Peyer's patch (tissue), 4 donors: ENCODE data around the gene CLNK.

Experiments
- POLR2A ChIP-seq, 2 donors: fragments of 450-650 bp; IDR thresholded peaks; one replicate each; pipeline ENCODE4 v1.5.1; 2017; ENCODE audit warnings: antibody characterized with exemption in 2 of 2, mild to moderate bottlenecking in 2 of 2, moderate library complexity in 2 of 2
- TF ChIP-seq, protein P1 (sequence below), 6 experiments: fragments of 450-650 bp in 4 of 6; fragments of 200-600 bp in 2 of 6; sonication (generic) in 1 of 6; IDR thresholded peaks; one replicate each; pipeline ENCODE4 v1.5.1; 2017 to 2019; ENCODE audit warnings: antibody characterized with exemption in 6 of 6, mild to moderate bottlenecking in 3 of 6, moderate library complexity in 1 of 6

DNA sequence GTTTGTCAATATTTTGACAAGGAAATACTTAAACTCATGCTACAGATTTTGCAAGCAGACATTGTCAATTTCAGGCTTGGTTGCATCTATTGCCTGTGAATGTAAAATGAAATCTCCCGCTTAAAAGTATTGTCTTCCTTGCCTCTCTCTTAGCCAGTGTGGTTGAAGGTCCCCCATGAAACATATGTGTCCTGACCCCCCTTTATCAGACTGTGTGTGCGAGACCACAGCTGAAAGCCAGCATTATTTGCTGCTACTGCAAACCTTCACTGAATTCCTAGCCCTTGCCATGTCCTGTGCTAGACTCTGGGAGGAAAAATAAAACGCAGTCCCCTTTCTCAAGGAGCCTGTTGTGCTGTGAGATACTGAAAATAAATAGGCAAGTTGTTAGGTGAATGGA is 16.6 kb upstream of the CLNK start:
- TF ChIP-seq, protein P1, sequence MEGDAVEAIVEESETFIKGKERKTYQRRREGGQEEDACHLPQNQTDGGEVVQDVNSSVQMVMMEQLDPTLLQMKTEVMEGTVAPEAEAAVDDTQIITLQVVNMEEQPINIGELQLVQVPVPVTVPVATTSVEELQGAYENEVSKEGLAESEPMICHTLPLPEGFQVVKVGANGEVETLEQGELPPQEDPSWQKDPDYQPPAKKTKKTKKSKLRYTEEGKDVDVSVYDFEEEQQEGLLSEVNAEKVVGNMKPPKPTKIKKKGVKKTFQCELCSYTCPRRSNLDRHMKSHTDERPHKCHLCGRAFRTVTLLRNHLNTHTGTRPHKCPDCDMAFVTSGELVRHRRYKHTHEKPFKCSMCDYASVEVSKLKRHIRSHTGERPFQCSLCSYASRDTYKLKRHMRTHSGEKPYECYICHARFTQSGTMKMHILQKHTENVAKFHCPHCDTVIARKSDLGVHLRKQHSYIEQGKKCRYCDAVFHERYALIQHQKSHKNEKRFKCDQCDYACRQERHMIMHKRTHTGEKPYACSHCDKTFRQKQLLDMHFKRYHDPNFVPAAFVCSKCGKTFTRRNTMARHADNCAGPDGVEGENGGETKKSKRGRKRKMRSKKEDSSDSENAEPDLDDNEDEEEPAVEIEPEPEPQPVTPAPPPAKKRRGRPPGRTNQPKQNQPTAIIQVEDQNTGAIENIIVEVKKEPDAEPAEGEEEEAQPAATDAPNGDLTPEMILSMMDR (IDR thresholded peaks at IDR 0.05), result no peak
- no peak for TF ChIP-seq POLR2A (IDR thresholded peaks at IDR 0.05)
